ENCODE measurements around the gene MYLIP.

The MYLIP gene

GRCh38 chr6:16128759-16129622 is at the start of gene MYLIP:
TSS of gene MYLIP (plus strand) at chr6:16129086. CDS start at chr6:16129323, 237 bp downstream.
- peak; percentile 96 for DNase-seq (ENCODE audit: low spot score)

- no peak for DNase-seq (ENCODE audit: low spot score)
Measured at GRCh38 chr6:16079354-16079753, 49.5 kb upstream of the MYLIP start.

- DNase-seq (ENCODE audit: low spot score) = no peak
Measured at GRCh38 chr6:16080204-16080603, 48.7 kb upstream of the MYLIP start.

GRCh38 chr6:16081326-16081725 is 47.6 kb upstream of the MYLIP start:
- DNase-seq (ENCODE audit: low spot score) = no peak

GRCh38 chr6:16082361-16082760 is 46.5 kb upstream of the MYLIP start:
- no peak for DNase-seq (ENCODE audit: low spot score)

GRCh38 chr6:16086965-16087364 is 41.9 kb upstream of the MYLIP start:
- no peak for DNase-seq (ENCODE audit: low spot score)

- no peak for DNase-seq (ENCODE audit: low spot score)
Measured at GRCh38 chr6:16087386-16087785, 41.5 kb upstream of the MYLIP start.

- DNase-seq (ENCODE audit: low spot score) = no peak
Measured at GRCh38 chr6:16088409-16088808, 40.5 kb upstream of the MYLIP start.

- DNase-seq (ENCODE audit: low spot score) = no peak
Measured at GRCh38 chr6:16089232-16090062, 39.4 kb upstream of the MYLIP start.

- no peak for DNase-seq (ENCODE audit: low spot score)
Measured at GRCh38 chr6:16090452-16090851, 38.4 kb upstream of the MYLIP start.

GRCh38 chr6:16090920-16091319 is 38.0 kb upstream of the MYLIP start:
- no peak for DNase-seq (ENCODE audit: low spot score)

- DNase-seq (ENCODE audit: low spot score) = no peak
Measured at GRCh38 chr6:16092140-16092539, 36.7 kb upstream of the MYLIP start.

- no peak for DNase-seq (ENCODE audit: low spot score)
Measured at GRCh38 chr6:16092990-16093389, 35.9 kb upstream of the MYLIP start.

GRCh38 chr6:16095180-16095579 is 33.7 kb upstream of the MYLIP start:
- no peak for DNase-seq (ENCODE audit: low spot score)

GRCh38 chr6:16097382-16098171 is 31.3 kb upstream of the MYLIP start:
- DNase-seq (ENCODE audit: low spot score) = no peak

- DNase-seq (ENCODE audit: low spot score) = no peak
Measured at GRCh38 chr6:16098211-16098610, 30.7 kb upstream of the MYLIP start.

GRCh38 chr6:16102208-16102607 is 26.7 kb upstream of the MYLIP start:
- DNase-seq (ENCODE audit: low spot score) = no peak

GRCh38 chr6:16103722-16104121 is 25.2 kb upstream of the MYLIP start:
- no peak for DNase-seq (ENCODE audit: low spot score)

- no peak for DNase-seq (ENCODE audit: low spot score)
Measured at GRCh38 chr6:16104624-16105433, 24.1 kb upstream of the MYLIP start.

- no peak for DNase-seq (ENCODE audit: low spot score)
Measured at GRCh38 chr6:16105854-16106253, 23.0 kb upstream of the MYLIP start.

- DNase-seq (ENCODE audit: low spot score) = no peak
Measured at GRCh38 chr6:16106991-16107787, 21.7 kb upstream of the MYLIP start.
